SK-N-SH (cell line): ENCODE results near the gene MSANTD3.

Source experiments
- CHD2 ChIP-seq: fragments of 150-350 bp; IDR thresholded peaks from 2 replicates; pipeline ENCODE4 v1.6.1; 2018; ENCODE audit warnings: low read length; ENCODE audit not compliant: partially characterized antibody
- ELF1 ChIP-seq: IDR thresholded peaks from 2 replicates; pipeline ENCODE4 v1.4.0; 2012
- FOSL2 ChIP-seq: IDR thresholded peaks from 2 replicates; pipeline ENCODE4 v1.4.0; 2012; ENCODE audit warnings: low read depth, mild to moderate bottlenecking, moderate library complexity, borderline replicate concordance
- FOXM1 ChIP-seq: IDR thresholded peaks from 2 replicates; pipeline ENCODE4 v1.4.0; 2012; ENCODE audit warnings: low read depth, mild to moderate bottlenecking
- POLR2AphosphoS5 ChIP-seq: IDR thresholded peaks from 2 replicates; pipeline ENCODE4 v1.6.1; 2012; ENCODE audit warnings: low read depth, low read length
- RCOR1 ChIP-seq: fragments of 150-350 bp; IDR thresholded peaks from 2 replicates; pipeline ENCODE4 v1.6.1; 2017; ENCODE audit warnings: antibody characterized with exemption, low read length
- TF ChIP-seq, protein P1 (sequence below): IDR thresholded peaks from 2 replicates; pipeline ENCODE4 v1.6.1; 2012; ENCODE audit warnings: mild to moderate bottlenecking, low read depth, low read length, moderate library complexity
- TF ChIP-seq, protein P2 (sequence below): fragments of 200-600 bp; sonication (generic); IDR thresholded peaks from 2 replicates; pipeline ENCODE4 v1.6.1; 2017; ENCODE audit warnings: antibody characterized with exemption, mild to moderate bottlenecking, moderate library complexity

DNA sequence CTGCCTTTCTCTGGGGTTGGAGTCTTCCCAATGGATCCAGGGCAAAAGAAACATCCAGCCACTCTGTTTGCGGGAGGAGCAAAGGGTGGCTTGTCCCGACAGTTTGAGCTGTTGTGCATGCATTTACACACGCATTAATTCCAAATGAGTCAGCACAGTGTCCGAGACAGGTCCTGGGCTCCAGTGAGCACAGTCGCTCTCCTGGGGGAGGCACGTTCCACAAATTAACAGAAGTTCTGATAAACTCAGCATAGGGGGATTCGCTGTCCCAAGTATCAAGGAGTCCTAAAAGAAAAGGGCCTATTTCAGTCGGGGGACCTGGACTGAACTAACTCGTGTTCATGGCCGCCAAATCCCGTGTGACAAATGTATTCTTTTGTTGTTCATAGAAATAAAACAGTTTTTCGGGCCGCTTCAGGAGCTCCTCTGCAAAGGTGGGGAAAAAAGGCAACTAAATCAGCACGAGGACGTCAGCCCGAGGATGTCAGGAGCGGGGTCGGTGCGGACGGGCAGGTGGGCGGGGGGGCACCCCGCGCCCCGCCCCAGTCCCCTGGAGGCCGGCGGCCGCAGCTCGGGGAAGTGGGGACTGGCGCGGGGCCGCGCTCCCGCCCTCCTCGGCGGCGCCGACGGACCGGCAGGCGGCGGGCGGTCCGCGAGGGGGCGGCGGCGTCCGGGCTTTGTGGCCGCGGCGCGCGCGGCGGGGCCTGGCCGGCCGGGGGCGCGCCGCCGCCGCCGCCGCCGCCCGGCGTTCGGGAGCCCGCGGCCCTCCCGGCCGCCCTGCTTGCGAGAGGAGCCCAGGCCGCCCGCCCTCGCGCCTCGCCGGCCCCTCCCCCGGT is at the start of gene MSANTD3:
- TF ChIP-seq FOXM1 (no peak), CHD2 (no peak), RCOR1 (no peak), ELF1 (no peak), POLR2AphosphoS5 (peak; percentile 52; the same call in 1 of the 2 replicates), FOSL2 (peak; percentile 69)
- TF ChIP-seq, protein P1, sequence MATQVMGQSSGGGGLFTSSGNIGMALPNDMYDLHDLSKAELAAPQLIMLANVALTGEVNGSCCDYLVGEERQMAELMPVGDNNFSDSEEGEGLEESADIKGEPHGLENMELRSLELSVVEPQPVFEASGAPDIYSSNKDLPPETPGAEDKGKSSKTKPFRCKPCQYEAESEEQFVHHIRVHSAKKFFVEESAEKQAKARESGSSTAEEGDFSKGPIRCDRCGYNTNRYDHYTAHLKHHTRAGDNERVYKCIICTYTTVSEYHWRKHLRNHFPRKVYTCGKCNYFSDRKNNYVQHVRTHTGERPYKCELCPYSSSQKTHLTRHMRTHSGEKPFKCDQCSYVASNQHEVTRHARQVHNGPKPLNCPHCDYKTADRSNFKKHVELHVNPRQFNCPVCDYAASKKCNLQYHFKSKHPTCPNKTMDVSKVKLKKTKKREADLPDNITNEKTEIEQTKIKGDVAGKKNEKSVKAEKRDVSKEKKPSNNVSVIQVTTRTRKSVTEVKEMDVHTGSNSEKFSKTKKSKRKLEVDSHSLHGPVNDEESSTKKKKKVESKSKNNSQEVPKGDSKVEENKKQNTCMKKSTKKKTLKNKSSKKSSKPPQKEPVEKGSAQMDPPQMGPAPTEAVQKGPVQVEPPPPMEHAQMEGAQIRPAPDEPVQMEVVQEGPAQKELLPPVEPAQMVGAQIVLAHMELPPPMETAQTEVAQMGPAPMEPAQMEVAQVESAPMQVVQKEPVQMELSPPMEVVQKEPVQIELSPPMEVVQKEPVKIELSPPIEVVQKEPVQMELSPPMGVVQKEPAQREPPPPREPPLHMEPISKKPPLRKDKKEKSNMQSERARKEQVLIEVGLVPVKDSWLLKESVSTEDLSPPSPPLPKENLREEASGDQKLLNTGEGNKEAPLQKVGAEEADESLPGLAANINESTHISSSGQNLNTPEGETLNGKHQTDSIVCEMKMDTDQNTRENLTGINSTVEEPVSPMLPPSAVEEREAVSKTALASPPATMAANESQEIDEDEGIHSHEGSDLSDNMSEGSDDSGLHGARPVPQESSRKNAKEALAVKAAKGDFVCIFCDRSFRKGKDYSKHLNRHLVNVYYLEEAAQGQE, result 0 out of 2 replicates have a peak, but pooled peaks have one; percentile 5
- TF ChIP-seq, protein P2, sequence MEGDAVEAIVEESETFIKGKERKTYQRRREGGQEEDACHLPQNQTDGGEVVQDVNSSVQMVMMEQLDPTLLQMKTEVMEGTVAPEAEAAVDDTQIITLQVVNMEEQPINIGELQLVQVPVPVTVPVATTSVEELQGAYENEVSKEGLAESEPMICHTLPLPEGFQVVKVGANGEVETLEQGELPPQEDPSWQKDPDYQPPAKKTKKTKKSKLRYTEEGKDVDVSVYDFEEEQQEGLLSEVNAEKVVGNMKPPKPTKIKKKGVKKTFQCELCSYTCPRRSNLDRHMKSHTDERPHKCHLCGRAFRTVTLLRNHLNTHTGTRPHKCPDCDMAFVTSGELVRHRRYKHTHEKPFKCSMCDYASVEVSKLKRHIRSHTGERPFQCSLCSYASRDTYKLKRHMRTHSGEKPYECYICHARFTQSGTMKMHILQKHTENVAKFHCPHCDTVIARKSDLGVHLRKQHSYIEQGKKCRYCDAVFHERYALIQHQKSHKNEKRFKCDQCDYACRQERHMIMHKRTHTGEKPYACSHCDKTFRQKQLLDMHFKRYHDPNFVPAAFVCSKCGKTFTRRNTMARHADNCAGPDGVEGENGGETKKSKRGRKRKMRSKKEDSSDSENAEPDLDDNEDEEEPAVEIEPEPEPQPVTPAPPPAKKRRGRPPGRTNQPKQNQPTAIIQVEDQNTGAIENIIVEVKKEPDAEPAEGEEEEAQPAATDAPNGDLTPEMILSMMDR, result peak; percentile 13; the same call in 1 of the 2 replicates
